ENCODE measurements around the gene SLC5A12.

SLC5A12 gene

GRCh38 chr11:26719998-26720397 lies 1.9 kb downstream of the SLC5A12 start:
- DNase-seq (ENCODE audit: low read depth) = no peak

GRCh38 chr11:26719289-26719973 lies 2.4 kb downstream of the SLC5A12 start:
- DNase-seq (ENCODE audit: low read depth) = no peak

- no peak for DNase-seq (ENCODE audit: low read depth)
Observed at GRCh38 chr11:26717771-26718170, 4.1 kb downstream of the SLC5A12 start.

DNA sequence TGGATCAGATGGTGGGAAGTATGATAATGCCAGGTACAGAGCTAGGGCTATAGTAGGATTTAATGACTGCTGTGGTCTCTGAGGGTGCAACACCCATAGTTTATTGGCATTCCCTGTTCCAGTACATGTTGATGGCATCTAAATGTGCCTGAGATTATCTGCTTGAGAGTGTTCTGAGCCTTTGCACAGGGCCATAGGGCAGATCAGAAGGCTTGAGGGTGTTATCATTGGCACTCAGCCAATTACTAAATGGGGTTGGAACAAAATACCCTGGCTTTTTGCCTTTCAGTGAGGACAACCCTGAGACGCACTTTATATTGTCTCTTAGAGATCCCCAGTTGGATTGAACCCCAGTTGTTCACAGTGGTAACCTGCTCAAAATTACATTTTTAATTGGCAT lies 6.7 kb downstream of the SLC5A12 start:
- no peak for DNase-seq (ENCODE audit: low read depth)

DNA sequence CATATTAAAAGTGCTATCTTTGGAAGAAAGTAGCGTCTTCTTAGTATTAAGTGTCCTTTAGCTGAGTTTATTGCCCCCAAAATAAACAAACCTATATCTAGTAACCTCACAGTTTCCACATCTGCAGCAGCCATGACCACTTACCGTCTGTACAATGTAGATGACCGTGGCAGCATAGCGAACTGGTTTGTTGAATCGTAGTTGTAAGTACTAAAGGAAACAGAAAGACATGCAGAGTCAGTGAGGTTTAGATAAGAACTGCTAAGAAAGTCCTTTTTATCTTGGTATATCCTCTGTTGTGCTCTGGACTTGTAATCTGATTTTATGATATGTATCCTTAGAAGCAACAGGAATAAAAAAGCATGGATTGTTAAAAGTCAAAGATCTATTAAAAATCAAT lies 9.4 kb downstream of the SLC5A12 start:
- no peak for DNase-seq (ENCODE audit: low read depth)

DNA sequence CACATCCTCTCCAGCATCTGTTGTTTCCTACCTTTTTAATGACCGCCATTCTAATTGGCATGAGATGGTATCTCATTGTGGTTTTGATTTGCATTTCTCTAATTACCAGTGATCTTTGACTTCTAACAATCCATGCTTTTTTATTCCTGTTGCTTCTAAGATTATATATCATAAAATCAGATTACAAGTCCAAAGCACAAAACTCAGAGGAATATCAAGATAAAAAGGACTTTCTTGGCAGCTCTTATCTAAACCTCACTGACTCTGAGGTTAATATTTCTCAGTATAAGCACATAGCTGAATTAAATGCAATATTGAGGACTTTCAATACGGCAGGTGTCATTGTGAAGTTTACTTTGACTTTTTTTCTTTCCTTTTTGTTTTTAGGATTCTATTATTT lies 11.4 kb downstream of the SLC5A12 start:
- no peak for DNase-seq (ENCODE audit: low read depth)

DNA sequence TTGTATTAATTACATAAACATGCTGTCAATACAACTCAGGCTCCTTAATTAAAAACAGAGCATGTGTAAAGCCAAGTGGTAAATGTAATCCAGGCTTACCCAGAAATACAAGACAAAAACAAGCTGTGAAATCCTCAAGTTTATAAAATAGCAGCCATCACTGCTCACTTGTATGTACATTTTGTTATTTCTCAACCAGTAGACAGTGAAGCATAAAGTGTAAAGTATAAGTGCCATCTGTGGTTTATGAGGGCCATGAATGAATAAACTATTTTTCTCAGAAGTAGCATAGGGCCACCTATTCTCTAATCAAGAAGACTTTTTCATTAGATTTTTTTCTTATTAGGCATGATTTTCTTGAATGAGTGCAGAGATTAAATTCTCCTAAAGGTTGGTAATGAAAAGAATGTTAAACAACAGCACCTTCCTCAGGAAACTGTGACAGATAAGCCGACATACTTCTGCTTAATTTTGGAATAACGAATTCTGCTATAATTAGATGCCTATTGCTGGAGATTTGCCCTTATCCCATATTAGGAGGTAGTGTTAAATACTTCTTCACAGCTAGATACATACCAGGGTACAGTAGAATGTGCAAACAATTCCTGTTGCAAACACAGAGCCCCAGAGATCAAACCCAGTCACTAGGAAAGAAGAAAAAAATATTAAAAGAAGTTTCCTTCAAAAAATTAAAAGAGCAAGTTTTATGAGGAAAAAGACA lies 13.0 kb downstream of the SLC5A12 start:
- no peak for DNase-seq (ENCODE audit: low read depth)

DNA sequence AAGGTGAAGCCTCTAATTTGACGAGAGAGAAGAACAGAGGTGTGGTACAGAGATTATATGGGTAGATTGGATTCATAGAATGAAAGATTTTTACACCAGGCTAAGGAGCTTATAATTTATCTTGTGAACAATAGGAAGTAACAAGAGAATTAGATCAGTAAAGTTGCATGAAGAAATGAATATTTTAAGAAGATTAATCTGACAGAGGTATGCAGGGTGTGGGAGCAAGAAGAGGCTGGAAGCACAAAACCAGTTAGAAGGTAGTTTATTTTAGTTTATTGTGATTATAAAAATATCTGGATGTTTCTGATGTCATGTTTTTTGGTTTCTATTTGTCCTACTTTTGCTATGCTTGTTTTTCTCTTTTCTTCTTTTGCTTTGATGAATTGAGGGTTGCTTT lies 15.7 kb downstream of the SLC5A12 start:
- no peak for DNase-seq (ENCODE audit: low read depth)

- DNase-seq (ENCODE audit: low read depth) = no peak
Observed at GRCh38 chr11:26704249-26704648, 17.6 kb downstream of the SLC5A12 start.

- no peak for DNase-seq (ENCODE audit: low read depth)
Observed at GRCh38 chr11:26703411-26704191, 18.3 kb downstream of the SLC5A12 start.

DNA sequence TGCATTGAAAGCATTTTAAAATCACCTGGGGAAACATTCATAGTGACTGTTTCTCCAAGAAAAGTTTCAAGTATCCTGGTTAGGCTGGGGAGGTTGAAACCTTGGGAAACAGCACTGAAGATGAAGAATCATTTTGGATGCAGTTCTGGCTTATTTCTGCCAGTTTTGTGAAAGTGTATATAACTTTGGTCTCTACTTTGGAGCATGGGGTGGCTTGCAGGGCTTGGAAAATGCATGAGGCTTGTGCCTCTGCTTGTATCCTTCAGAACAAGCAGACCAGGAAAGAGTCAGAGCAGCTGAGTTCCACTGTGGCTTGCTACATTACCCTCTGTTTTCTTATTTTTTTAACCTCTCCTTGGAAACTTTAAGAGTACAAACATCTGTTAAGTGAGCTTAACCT lies 19.5 kb downstream of the SLC5A12 start:
- no peak for DNase-seq (ENCODE audit: low read depth)

GRCh38 chr11:26700574-26701235 lies 21.2 kb downstream of the SLC5A12 start:
- DNase-seq (ENCODE audit: low read depth) = no peak

DNA sequence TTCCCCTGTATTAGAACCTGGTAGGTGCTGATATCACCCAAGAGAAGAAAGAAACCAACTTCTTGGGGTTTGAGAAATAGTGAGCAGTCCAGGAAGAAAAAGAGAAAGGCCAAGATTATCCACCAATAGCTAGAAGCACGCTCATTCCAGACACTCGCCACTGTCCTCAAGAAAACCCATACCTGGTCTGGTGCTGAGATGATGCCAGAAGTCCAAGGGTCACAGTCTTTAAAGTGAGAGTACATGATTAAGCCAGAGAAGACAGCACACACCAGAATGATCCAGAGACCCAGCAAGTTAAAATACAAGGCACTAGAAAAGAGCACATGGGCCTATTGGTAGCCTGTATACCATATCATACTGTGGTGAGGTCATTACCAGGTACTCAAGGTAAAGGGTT lies 23.6 kb downstream of the SLC5A12 start:
- no peak for DNase-seq (ENCODE audit: low read depth)

DNA sequence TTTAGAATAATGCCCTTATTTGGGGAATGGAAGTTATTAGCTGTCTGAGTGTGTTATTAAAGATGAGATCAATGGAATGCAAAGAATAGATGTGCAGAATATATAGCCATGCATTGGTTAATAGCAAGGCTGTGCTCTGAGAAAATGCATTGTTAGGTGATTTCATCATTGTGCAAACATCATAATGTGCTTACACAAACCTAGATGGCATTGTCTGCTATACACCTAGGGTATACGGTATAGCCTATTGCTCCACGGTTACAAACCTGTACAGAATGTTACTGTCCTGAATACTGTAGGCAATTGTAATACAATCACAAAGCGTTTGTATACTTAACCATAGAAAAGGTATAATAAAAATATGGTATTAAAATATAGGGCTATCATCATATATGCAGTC lies 25.5 kb downstream of the SLC5A12 start:
- DNase-seq (ENCODE audit: low read depth) = no peak

DNA sequence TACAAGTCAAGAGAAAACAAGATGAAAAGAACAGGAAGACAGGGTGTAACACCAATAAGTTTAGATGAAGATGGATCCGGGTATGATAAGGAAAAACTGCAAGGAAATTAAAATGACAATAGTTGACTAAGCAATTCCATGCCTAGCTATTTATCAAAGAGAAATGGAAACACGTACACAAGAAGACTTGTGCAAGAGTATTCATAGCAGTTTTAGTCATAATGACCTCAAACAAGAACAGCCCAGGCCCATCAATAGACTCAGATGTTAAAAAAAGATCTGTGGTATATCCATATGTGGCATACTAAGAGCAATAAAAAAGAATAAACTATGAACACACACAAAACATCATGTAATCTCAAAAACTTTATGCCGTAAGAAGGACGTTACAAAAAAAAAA lies 33.2 kb downstream of the SLC5A12 start:
- no peak for DNase-seq (ENCODE audit: low read depth)

DNA sequence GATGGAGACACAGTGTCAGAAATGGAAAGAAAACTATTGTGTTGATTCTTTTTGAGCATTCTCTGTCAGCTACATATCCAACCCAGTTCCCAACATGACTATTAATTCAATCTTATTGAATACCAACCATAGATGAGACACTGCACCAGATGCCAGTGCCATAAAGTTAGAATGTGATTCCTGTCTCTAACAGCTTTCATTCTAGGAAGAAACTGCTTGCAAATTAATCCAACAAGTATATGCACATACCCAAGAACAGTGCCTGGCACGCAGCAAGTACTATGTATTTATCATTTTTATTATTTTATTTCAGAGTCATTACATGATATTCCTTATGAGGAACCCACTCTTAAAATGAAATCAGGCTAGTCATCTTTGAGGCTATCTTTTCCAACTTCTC lies 34.5 kb downstream of the SLC5A12 start:
- no peak for DNase-seq (ENCODE audit: low read depth)

GRCh38 chr11:26677566-26677965 lies 44.3 kb downstream of the SLC5A12 start:
- no peak for DNase-seq (ENCODE audit: low read depth)

DNA sequence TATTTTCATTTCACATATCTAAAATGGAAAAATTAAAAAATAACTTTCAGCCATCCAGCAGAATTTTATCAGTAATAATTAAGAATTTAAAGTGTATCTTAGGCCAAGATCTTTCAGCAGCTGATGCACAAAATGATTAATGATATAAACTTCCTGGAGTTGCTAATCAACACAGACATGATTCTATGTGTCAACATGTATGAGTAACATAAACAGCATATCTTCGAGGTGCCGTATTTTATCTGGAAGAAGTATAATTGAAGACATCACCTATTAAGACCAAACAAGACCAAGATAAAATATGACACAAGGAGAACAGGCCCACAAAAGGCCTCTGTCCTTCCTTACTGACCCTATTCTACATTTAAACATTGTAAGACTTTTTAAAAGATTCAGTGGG lies 45.2 kb downstream of the SLC5A12 start:
- DNase-seq (ENCODE audit: low read depth) = no peak

- DNase-seq (ENCODE audit: low read depth) = no peak
Observed at GRCh38 chr11:26675233-26675928, 46.5 kb downstream of the SLC5A12 start.

DNA sequence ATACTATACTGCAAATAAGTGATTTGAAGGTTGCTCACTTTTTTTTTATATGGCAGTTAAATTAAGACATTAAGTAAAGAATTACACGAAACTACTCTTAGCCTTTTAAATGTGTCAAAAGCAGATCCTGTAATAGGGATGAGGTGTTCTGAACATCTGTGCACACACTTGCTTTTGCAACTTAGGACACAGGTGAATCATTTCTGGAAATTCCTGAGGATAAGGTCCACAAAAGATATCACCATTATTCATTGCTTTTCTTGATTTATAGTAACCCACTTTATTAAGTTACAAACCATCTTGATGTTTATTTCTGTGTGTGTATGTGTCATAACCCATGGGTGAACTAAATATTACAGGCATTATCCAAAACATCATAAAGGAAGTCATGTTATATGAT lies 55.9 kb downstream of the SLC5A12 start:
- DNase-seq (ENCODE audit: low read depth) = no peak

DNA sequence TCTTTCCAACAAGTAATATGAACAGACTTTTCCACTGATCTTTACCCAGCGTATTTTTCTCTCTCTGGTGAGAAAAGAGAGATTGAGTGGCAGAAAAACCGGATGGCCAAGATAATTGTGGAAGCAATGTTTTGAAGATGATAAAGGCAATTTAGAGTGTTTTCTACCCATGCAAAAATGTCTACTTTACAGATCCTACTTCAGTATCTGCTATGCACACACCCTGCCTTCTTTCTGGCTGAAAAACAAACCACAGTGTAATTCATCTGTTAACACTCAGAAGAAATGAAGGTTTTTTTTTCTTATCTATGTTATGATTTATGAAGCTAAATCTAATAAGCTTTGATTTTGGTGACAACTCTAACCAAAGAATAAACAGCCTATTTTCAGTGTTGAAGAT lies 56.8 kb downstream of the SLC5A12 start:
- no peak for DNase-seq (ENCODE audit: low read depth)

- DNase-seq (ENCODE audit: low read depth) = no peak
Observed at GRCh38 chr11:26662916-26663315, 58.9 kb downstream of the SLC5A12 start.

Data from HS-27A (cell line).